Stimulated activated CD8-positive, alpha-beta memory T cell treated with anti-CD3 and anti-CD28 coated beads, Interleukin-12 subunit alpha, Interleukin-12 subunit beta, amount 100 ng/mL, for 24 hours (primary cell): ENCODE results near the gene PCDH9.

Experiments used
- DNase-seq: peaks from one replicate; pipeline ENCODE4 v3.0.0-alpha.2; 2020; ENCODE audit errors: extremely low read depth

Gene PCDH9

GRCh38 chr13:66974174-66974573, 256.0 kb downstream of the PCDH9 start:
- no peak for DNase-seq

DNA sequence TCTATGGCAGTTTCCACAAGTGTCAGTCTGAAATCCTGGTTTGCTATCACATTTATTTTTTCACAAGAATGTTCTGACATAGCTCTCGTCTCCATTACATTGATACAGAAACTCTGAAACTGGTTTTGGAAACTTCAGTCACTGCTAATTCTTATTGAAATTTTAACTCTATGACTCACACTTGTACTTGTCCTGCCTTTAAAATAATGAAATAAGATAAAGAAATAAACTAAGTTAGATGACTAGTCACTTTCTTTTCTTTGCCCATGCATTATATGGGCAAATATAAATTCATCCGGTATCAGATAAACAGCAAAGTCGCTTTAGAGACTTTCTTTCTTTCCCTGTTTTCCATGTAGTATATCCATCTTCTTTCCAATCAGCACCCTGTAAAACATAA, 257.5 kb downstream of the PCDH9 start:
- DNase-seq: no peak

- DNase-seq: no peak
Observed at GRCh38 chr13:66971004-66971403, 259.1 kb downstream of the PCDH9 start.

- no peak for DNase-seq
Observed at GRCh38 chr13:66969291-66969690, 260.8 kb downstream of the PCDH9 start.

DNA sequence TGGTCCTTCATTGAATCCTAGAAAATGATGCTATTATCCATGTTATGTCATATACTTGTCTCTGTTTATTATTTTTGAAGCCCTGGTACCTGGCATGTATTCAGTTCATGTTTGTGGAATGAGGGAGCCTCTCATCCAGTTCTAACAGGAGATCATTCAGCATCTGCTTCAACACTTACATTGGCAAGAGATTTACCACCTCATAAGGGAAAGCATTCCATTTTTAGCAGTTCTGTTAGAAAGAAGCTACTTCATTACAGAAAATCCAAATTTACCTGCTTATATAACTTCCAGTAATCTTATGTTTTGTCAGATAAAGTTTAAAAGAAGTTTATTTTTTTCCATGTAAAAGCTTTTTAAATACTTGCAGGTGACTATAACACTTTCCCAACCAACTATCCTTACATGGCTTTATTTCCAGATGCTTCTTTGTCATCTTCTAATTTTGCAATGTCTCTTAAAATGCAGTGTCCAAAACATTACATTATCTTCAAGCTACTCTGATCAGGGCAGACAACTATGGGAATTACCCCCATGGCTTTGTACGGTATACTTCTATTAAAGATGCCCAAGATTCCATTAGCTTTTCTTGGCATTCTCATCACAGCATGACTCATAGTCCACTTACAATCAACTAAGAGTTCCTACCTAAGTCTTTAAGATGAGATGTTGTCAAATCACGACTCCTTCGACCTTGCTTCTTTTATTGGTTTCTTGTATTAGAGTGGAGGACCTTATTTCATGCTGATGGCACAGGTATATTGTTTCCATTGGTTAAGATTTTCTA, 262.1 kb downstream of the PCDH9 start:
- DNase-seq: no peak

GRCh38 chr13:66965181-66965580, 265.0 kb downstream of the PCDH9 start:
- no peak for DNase-seq

- DNase-seq: no peak
Observed at GRCh38 chr13:66962953-66963352, 267.2 kb downstream of the PCDH9 start.

DNA sequence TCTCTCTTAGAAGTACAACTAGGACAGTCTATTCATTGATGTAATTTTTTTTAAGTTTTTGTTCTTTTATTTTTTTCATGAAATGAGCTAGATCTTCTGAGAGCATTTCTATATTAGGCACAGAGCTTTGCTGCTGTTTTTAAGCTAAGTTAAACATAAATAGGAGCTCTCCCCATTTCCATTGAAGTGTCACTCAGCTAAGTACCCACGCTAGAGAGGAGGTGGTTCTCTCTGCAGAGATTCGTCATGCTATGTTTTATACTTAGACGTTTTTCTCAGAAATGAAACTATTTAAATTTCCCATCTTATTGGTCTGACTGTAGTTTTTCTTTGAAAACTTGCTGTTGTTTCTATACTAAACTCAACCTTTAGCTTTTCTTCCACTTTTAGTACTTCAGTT, 271.5 kb downstream of the PCDH9 start:
- no peak for DNase-seq

DNA sequence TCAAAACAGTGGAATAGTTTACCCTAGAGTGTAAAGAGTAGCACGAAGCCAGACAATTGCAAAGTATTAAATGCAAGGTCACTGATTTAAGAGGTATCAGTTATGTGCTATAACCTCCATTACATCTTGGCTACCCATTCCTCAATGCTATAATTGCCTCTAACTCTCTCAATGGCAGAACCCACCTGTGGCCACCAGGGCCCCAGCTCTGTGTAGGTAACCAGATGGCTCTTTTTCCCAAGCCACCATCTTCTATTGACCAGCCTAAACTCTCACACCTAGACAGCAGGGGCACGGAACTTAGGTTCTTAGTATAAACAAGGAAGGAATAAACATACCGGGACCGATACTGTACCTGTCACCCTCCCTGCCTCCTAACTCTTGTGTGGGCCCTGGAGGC, 277.6 kb downstream of the PCDH9 start:
- DNase-seq: no peak

DNA sequence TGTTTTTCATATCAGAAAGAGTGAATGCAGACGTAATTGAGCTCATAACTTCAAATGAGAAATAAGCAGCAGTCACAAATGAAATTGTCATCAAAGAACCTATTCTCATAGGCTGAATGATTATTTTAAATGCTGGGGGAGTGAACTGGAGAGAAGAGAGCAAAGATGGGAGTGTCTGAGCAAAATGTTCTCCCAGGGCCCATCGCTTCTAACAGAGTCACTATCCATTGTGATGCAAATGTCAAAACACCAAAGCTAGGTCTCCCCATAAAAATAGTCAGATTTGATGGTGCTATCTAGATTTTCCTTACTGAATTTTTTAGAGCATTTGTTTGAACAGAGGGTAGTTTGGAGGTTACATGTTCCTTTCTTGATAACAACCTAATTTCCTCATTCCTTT, 278.7 kb downstream of the PCDH9 start:
- DNase-seq: no peak

DNA sequence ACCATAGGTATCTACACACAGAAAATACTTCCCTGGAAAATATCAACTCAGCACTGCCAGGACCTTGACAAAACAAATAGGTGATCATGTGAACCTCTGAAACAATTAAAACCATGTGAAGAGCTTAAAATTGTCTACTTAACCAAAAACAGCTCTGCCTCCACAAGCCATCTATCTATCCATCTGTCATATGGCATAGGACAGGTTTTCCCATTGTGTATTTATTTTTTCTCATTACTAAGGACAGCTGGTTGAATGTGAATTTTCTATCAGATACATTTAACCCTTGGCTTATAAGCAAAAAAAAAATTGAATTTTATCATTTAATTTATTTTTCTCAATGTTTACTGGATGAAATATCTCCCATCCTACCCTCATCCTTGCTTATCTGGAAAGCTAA, 279.5 kb downstream of the PCDH9 start:
- no peak for DNase-seq

DNA sequence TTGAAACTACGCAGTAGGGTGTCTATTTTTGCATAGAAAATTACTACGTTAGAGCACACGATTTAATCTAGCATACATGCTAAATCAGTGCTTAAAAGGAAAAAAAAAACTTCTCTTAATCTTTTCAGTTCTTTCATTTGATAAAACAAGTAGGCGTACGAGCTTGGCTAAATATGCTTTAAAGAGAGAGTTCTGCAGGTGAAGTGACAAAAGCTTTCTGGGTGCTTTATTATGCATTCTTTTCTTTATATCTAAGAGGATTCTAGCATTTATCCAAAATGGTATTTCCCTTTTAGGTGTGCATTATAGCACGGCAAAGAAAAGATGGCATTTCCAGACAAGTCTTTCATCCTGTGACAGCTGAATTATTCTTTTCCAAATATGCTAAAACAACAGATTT, 281.2 kb downstream of the PCDH9 start:
- DNase-seq: no peak

- DNase-seq: no peak
Observed at GRCh38 chr13:66943530-66943929, 286.6 kb downstream of the PCDH9 start.

DNA sequence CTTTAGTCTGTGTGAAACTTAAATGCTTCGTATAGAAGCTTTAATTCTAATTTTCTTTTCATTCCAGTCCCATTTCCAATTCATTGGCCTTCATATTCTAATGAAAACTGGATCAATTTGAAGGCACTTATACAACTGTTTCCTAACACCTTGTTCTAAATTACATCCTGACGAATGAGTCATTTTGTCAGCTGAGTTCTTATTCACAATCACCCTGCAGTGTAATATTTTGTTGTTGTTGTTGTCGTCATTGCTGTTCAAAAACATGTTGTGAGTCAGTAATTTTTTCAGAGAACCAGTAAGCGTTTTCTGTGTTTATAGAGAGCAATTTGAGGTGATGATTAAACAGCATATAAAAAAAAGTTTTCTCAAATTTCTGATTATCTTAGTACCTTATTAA, 290.0 kb downstream of the PCDH9 start:
- no peak for DNase-seq

GRCh38 chr13:66937423-66937822, 292.7 kb downstream of the PCDH9 start:
- no peak for DNase-seq

- no peak for DNase-seq
Observed at GRCh38 chr13:66933994-66934393, 296.1 kb downstream of the PCDH9 start.

- DNase-seq: no peak
Observed at GRCh38 chr13:66933527-66933926, 296.6 kb downstream of the PCDH9 start.

DNA sequence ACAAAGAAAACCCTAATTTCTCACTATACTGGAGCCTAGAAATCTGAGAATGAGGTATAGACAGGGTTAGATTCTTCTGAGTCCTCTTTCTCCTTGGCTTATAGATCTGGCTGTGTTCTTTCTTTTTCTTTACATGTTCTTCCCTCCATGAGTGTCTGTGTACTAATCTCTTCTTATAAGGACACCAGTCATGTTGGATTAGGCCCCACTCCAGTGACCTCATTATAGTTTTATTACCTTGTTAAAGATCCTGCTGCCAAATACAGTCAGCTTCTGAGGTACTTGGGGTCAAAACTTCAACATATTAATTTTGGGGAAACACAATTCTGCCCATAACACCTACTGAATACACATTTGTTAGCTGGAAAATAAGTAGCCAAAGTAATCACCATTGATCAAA, 302.6 kb downstream of the PCDH9 start:
- no peak for DNase-seq

DNA sequence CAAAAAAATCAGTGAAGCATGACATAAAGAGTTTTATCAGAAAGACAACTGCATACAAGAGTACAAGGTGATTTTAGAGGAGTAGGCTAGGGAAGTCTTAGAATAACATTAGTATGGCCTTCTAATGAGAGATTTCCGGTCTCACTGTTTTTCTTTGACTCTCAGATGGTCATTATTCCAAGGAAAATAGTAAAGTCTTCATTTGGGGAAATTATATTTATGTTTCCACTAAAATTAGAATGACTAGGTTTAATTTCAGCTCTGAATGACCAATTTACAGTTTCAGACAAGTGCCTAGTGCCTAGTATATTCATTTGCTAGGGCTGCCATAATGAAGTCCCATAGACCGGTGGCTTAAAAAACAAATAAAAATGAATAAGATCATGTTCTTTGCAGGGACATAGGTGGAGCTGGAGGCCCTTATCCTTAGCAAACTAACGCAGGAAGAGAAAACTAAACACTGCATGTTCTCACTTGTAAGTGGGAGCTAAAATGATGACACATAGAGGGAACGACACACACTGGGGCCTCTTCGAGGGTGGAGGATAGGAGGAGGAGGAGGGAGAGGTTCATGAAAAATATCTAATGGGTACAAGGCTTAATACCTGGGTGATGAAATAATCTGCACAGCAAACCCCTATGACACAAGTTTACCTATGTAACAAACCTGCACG, 303.1 kb downstream of the PCDH9 start:
- no peak for DNase-seq

GRCh38 chr13:66926200-66926850, 303.8 kb downstream of the PCDH9 start:
- no peak for DNase-seq

DNA sequence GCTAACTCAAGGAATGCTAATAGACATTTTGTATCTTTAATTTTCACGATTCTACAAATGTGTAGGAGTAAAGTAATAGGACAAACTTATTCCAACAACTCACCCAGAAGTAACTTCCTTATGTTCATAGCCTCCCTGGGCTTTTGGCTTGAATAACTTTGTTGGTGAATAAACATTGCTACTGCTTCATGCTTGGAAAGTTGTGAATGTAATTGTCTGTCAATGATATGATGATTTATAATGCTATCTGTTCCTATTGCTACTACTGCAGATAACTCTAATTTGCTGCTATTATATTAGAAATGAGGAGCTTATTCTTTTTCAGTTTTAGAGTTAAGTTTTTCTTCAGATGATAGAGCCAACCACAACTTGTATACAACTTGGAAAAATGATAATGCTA, 307.7 kb downstream of the PCDH9 start:
- no peak for DNase-seq

DNA sequence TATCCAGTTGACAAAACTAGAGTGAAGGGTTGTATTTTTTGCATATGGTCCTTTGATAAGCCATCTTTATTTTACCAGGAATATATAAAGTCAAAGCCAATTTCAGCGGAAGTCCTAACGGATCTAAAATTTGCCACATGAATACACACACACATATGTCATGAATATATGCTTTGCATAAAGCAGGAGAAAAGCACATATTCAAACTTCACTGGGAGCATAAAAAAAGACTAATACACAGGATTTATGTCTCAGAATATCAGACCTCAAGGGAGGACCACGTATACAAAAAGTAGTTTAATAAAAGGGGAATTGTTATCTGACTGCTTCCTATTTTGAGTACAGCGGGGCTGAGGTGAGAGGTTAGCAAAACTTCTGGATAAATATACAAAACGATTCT, 308.7 kb downstream of the PCDH9 start:
- DNase-seq: no peak

- no peak for DNase-seq
Observed at GRCh38 chr13:66915596-66916185, 314.4 kb downstream of the PCDH9 start.
